ENCODE measurements around the gene FUBP3. TPM values are rescaled to one million over a fixed set of nuclear protein-coding genes. Genes with fewer than 3 reads are reported as not detected.

FUBP3 gene
- total RNA-seq, 1 donor from 2014 or later = 77.0 TPM

DNA sequence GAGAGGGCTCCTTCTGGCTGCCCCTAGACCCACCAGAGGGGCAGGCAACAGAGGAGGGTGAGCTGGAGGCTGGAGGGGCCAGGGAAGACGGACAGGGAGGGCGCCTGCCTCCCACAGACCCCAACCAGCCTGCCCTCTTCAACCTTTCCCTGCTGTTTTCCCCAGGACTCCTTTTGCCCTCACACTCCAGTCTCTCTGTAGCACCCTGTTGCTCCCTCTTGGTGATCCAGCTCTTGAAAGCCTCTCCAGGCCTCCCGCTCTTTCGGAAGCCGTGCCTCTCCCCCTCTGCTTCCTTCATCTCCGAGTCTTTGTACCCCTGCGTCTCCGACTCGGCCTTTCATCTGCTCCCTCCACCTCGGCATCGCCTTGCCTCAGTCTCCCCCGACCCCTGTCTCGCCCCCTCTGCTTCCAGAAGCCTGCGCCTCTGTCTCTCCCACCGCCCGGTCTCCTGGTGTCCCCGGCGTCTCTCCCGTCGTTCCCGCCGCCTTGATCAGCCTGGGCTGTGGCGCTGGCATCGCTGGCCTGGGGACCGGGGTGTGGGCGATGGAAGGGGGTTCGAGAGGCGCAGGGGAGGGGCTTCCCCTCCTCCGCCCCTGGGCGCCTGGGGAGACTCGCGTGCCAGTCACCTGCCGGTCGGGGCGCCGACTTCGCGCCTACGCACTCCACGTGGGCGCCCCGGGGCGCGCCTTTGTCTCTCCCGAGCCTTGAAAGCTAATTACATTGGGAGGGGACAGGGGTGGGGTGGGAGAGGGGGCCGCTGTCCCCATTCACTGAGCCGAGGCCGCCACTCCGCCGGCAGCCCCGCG is 79.7 kb downstream of the FUBP3 start:
- TF ChIP-seq, protein P1, sequence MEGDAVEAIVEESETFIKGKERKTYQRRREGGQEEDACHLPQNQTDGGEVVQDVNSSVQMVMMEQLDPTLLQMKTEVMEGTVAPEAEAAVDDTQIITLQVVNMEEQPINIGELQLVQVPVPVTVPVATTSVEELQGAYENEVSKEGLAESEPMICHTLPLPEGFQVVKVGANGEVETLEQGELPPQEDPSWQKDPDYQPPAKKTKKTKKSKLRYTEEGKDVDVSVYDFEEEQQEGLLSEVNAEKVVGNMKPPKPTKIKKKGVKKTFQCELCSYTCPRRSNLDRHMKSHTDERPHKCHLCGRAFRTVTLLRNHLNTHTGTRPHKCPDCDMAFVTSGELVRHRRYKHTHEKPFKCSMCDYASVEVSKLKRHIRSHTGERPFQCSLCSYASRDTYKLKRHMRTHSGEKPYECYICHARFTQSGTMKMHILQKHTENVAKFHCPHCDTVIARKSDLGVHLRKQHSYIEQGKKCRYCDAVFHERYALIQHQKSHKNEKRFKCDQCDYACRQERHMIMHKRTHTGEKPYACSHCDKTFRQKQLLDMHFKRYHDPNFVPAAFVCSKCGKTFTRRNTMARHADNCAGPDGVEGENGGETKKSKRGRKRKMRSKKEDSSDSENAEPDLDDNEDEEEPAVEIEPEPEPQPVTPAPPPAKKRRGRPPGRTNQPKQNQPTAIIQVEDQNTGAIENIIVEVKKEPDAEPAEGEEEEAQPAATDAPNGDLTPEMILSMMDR (IDR thresholded peaks at IDR 0.05; ENCODE audit: unreplicated experiment) = no peak
- Mint-ChIP-seq H3K36me3 (peaks cover 3% of the 10 kb centered on the region), H3K27me3 (ENCODE audit: low read depth) (peaks cover 96% of the 10 kb centered on the region), H3K4me3 (no peak overlapping the region), H3K27ac (no peak overlapping the region), H3K4me1 (peaks cover 14% of the 10 kb centered on the region), H3K9me3 (no peaks in the 10 kb centered on the region)
- no peak for DNase-seq (ENCODE audit: low spot score in 2 of 2, unreplicated experiment in 2 of 2)

DNA sequence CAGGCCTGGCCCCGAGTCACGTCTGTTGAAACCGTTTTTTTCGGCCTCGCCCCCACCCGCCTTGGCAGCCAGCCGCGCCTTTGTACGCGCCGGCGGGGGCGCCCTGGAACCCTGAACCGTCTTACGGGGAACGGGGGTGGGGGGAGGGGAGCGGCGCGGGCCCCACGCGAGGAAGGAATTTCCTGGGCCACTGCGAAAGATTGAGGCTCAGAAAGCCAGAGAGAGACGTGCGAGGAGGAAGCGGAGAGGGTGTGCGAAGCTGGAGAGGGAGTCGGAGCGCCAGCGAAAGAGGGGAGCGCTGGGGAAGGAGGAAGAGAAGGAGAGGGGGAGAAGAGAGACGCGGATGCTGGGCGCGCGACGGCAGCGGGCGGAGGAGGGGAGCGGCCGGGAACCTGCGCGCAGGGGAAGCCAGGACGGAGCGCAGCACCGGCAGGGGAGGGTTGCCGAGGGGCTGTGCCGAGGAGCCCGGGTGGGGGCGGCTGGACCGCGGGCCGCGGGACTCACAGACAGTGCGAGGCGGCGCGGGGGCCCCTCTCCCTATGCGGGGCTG is 80.4 kb downstream of the FUBP3 start:
- H3K4me3 Mint-ChIP-seq = peak overlapping the region; percentile 38
- no peak for DNase-seq (ENCODE audit: low spot score in 2 of 2, unreplicated experiment in 2 of 2)

DNA sequence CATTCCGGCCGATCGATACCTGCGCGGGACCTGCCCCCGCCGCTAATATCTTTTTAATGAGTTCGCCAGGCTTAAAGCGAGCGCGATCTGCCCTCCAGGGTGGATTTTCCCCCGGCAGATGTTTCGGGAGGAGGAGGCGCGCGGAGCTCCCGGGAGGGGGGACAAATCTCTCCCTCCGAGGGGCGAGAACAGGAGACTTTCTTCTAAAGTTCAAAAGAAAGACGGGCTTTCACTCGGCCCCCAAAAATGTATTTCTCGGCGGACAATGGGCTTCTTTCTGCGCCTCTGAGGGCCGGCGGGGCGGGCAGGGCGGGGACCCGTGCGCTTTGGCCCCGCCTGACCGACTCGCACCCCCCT is 80.9 kb downstream of the FUBP3 start:
- H3K27ac Mint-ChIP-seq = no peak overlapping the region
- no peaks in the 10 kb centered on the region for H3K9me3 Mint-ChIP-seq
- H3K4me3 Mint-ChIP-seq = peak overlapping the region; percentile 47
- H3K36me3 Mint-ChIP-seq = peaks cover 3% of the 10 kb centered on the region
- peaks cover 17% of the 10 kb centered on the region for H3K4me1 Mint-ChIP-seq
- DNase-seq (ENCODE audit: low spot score in 2 of 2, unreplicated experiment in 2 of 2) = no peak
- peaks cover 97% of the 10 kb centered on the region for H3K27me3 Mint-ChIP-seq (ENCODE audit: low read depth)
- TF ChIP-seq, protein P1 (IDR thresholded peaks at IDR 0.05; ENCODE audit: unreplicated experiment) = no peak

More for the DNA sequence above, 80.4 kb downstream of the FUBP3 start:
- no peak overlapping the region for H3K27ac Mint-ChIP-seq
- no peaks in the 10 kb centered on the region for H3K9me3 Mint-ChIP-seq
- TF ChIP-seq, protein P1 (IDR thresholded peaks at IDR 0.05; ENCODE audit: unreplicated experiment) = no peak
- peaks cover 3% of the 10 kb centered on the region for H3K36me3 Mint-ChIP-seq
- peaks cover 97% of the 10 kb centered on the region for H3K27me3 Mint-ChIP-seq (ENCODE audit: low read depth)
- peaks cover 16% of the 10 kb centered on the region for H3K4me1 Mint-ChIP-seq

DNA sequence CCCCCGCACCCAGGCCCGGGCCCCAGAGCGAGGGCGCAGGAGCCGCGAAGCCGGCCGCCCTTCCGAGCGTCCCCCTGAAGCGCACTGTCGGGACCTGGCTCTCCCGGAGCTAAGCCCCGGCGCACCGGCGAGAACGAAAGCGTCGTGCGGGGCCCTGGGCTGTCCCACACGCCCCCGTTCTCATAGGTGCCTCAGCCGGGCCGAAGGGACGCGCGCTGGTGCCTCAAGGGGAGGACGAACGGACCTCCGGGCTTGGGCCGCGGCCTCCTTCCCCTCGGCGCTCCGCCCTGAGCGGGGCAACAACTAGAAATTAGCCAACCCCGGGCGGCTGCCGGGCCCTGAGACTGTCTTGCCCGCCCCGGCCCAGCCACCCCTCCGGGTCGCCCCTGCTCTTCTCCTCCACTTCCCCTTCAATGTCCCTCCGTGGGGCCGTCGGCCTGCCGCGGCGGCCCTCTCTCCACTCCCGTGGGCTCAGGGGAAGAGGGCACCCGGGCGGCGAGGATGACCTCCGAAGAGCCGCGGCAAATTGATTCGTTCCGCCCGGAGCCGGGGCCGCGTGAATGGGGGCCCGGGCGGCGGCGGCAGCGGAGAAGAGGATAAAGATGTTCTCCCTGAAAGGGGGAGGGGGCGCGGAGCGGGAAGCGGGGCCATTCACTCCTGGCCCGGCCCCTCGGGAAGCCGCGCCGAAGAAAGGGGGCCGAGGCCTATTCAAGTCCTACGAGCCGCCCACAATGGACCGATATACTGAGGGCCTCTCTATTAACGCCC is 81.5 kb downstream of the FUBP3 start:
- no peak overlapping the region for H3K27ac Mint-ChIP-seq
- peaks cover 97% of the 10 kb centered on the region for H3K27me3 Mint-ChIP-seq (ENCODE audit: low read depth)
- no peaks in the 10 kb centered on the region for H3K9me3 Mint-ChIP-seq
- no peak for DNase-seq (ENCODE audit: low spot score in 2 of 2, unreplicated experiment in 2 of 2)
- H3K4me1 Mint-ChIP-seq = peaks cover 20% of the 10 kb centered on the region
- TF ChIP-seq, protein P1 (IDR thresholded peaks at IDR 0.05; ENCODE audit: unreplicated experiment) = no peak
- H3K36me3 Mint-ChIP-seq = peaks cover 3% of the 10 kb centered on the region
- H3K4me3 Mint-ChIP-seq = no peak overlapping the region

DNA sequence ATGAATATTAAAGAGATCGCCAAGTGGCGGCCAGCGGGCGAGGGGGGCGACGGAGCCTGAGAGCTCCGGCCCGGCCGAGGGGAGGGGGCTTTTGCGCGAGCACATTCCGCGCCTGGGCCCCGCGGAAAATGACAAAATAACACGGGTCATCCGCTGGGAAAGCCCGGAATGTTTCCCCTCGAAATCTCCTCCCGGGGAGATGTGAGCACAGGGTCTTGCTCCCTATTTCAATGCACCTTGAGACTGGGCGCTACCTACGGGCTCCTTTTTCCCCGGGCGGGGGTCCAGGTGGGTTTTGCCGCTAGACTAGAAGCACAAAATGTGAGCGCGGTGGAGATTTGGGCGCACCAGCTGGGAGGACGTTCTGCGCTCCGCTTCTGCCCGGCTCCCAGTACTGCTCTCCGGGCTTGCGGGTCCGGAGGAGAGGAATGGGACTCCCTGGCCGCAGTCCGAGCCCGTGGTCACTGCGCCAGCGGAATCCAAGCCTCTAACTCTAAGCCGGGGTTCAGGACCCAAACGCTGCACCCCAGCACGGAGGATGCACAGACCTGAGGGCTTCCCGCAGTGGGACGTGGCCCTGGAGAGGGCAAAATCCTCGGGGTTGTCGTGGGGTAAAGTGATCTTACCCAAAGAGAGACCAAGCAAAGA is 82.2 kb downstream of the FUBP3 start:
- peaks cover 97% of the 10 kb centered on the region for H3K27me3 Mint-ChIP-seq (ENCODE audit: low read depth)
- H3K4me1 Mint-ChIP-seq = peaks cover 23% of the 10 kb centered on the region
- no peak overlapping the region for H3K4me3 Mint-ChIP-seq
- H3K36me3 Mint-ChIP-seq = peaks cover 3% of the 10 kb centered on the region
- H3K9me3 Mint-ChIP-seq = no peaks in the 10 kb centered on the region
- TF ChIP-seq, protein P1 (IDR thresholded peaks at IDR 0.05; ENCODE audit: unreplicated experiment) = no peak
- no peak for DNase-seq (ENCODE audit: low spot score in 2 of 2, unreplicated experiment in 2 of 2)
- H3K27ac Mint-ChIP-seq = no peak overlapping the region
